CD14-positive monocyte (primary cell): ENCODE measurements around the gene PCDHB1. TPM values are rescaled to one million over a fixed set of nuclear protein-coding genes. Genes with fewer than 3 reads are reported as not detected.
A peak's percentile ranks its signal among the peaks of the same experiment; 100 is the strongest.

Source experiments
- DNase-seq, 3 donors: peaks; one replicate each; pipeline ENCODE4 v3.0.0-alpha.2; 2011 to 2022
- H2AFZ ChIP-seq: 2 replicates; pipeline ENCODE4 v1.6.0; 2012; ENCODE audit warnings: mild to moderate bottlenecking, low read depth, low read length, inconsistent platforms; ENCODE audit not compliant: insufficient read depth, poor library complexity, severe bottlenecking
- H3K27ac ChIP-seq, 2 donors: 1 replicate in 1 of 2; 2 replicates in 1 of 2; pipeline ENCODE4 v1.5.1; 2012 to 2013; ENCODE audit warnings: low read length in 2 of 2, control low read depth in 1 of 2, inconsistent platforms in 1 of 2, low read depth in 1 of 2, mild to moderate bottlenecking in 1 of 2
- H3K27me3 ChIP-seq, 2 donors: one replicate each; pipeline versions ENCODE4 v1.6.0 to v1.6.1; 2011 to 2013; ENCODE audit warnings: low read length in 2 of 2; ENCODE audit not compliant: control insufficient read depth in 2 of 2, insufficient read depth in 2 of 2
- H3K36me3 ChIP-seq, 2 donors: replicated peaks in 1 of 2; 1 replicate in 1 of 2; 2 replicates in 1 of 2; pipeline versions ENCODE4 v1.5.1 to v1.6.1; 2012 to 2013; ENCODE audit warnings: low read length in 2 of 2, control low read depth in 1 of 2, inconsistent platforms in 1 of 2, mild to moderate bottlenecking in 1 of 2; ENCODE audit not compliant: insufficient read depth in 2 of 2, control insufficient read depth in 1 of 2
- H3K4me1 ChIP-seq, 2 donors: 1 replicate in 1 of 2; 2 replicates in 1 of 2; pipeline versions ENCODE4 v1.5.1 to v1.6.1; 2012 to 2013; ENCODE audit warnings: low read length in 2 of 2, control low read depth in 1 of 2, inconsistent platforms in 1 of 2, mild to moderate bottlenecking in 1 of 2, moderate library complexity in 1 of 2; ENCODE audit not compliant: insufficient read depth in 2 of 2, control insufficient read depth in 1 of 2
- H3K4me2 ChIP-seq: replicated peaks from 2 replicates; pipeline ENCODE3; 2012; ENCODE audit warnings: low read length, moderate library complexity, mild to moderate bottlenecking; ENCODE audit not compliant: poor library complexity, severe bottlenecking; ENCODE audit errors: extremely low read depth
- H3K4me3 ChIP-seq, 3 experiments: fragments of 200-600 bp in 1 of 3; sonication (generic) in 1 of 3; replicated peaks in 1 of 3; 1 replicate in 2 of 3; 2 replicates in 1 of 3; pipeline ENCODE4 v1.5.1; 2011 to 2013; ENCODE audit warnings: low read length in 3 of 3, mild to moderate bottlenecking in 3 of 3, control low read depth in 2 of 3, low read depth in 2 of 3, inconsistent platforms in 1 of 3, moderate library complexity in 1 of 3
- H3K79me2 ChIP-seq: 2 replicates; pipeline ENCODE4 v1.6.0; 2012; ENCODE audit warnings: mild to moderate bottlenecking, control low read depth, inconsistent platforms, low read length, moderate library complexity; ENCODE audit not compliant: insufficient read depth
- H3K9ac ChIP-seq: 2 replicates; pipeline ENCODE4 v1.6.0; 2017; ENCODE audit warnings: low read length, mild to moderate bottlenecking; ENCODE audit not compliant: insufficient read depth, poor library complexity, severe bottlenecking
- H3K9me3 ChIP-seq, 2 donors: replicated peaks in 1 of 2; 1 replicate in 1 of 2; 2 replicates in 1 of 2; pipeline versions ENCODE4 v1.5.1 to v1.6.1; 2012 to 2013; ENCODE audit warnings: low read length in 2 of 2, control low read depth in 1 of 2; ENCODE audit not compliant: control insufficient read depth in 1 of 2, insufficient read depth in 1 of 2
- H4K20me1 ChIP-seq: 2 replicates; pipeline ENCODE4 v1.6.0; 2012; ENCODE audit warnings: mild to moderate bottlenecking, low read length, control low read depth, moderate library complexity; ENCODE audit not compliant: insufficient read depth
- H3K27ac Mint-ChIP-seq, 7 donors: one replicate each; pipeline ENCODE4 v1.8.0; 2020; ENCODE audit warnings: mild to moderate bottlenecking in 7 of 7, mixed read lengths in 7 of 7, moderate library complexity in 6 of 7, inconsistent platforms in 2 of 7
- H3K27me3 Mint-ChIP-seq, 3 donors: one replicate each; pipeline ENCODE4 v1.8.0; 2021 to 2022; ENCODE audit warnings: low read depth in 3 of 3, mild to moderate bottlenecking in 3 of 3, mixed read lengths in 3 of 3, moderate library complexity in 3 of 3, inconsistent platforms in 1 of 3
- H3K36me3 Mint-ChIP-seq, 2 donors: one replicate each; pipeline ENCODE4 v1.8.0; 2020; ENCODE audit warnings: mixed read lengths in 2 of 2, inconsistent platforms in 1 of 2, mild to moderate bottlenecking in 1 of 2
- H3K4me1 Mint-ChIP-seq: one replicate; pipeline ENCODE4 v1.8.0; 2020; ENCODE audit warnings: mild to moderate bottlenecking, mixed read lengths
- H3K4me3 Mint-ChIP-seq, 2 donors: one replicate each; pipeline ENCODE4 v1.8.0; 2020; ENCODE audit warnings: mild to moderate bottlenecking in 2 of 2, mixed read lengths in 2 of 2, moderate library complexity in 1 of 2
- H3K9me3 Mint-ChIP-seq, 7 donors: one replicate each; pipeline ENCODE4 v1.8.0; 2020 to 2022; ENCODE audit warnings: mixed read lengths in 7 of 7, mild to moderate bottlenecking in 6 of 7, moderate library complexity in 6 of 7, inconsistent platforms in 2 of 7
- WGBS: methylation state at CpG from one replicate; pipeline ENCODE4 v1.1.5; 2013; ENCODE audit warnings: missing lambda C conversion rate; ENCODE audit not compliant: insufficient coverage; 5-methylcytosine and 5-hydroxymethylcytosine counted together
- intact Hi-C, 2 donors: fragments of 100-400 bp; cut with micrococcal nuclease; formaldehyde crosslinking; loops; one replicate each; pipeline versions ENCODE4 v1.15.0 to v1.15.1; 2023
- polyA plus RNA-seq, 3 donors: library from polyadenylated mRNA; depleted of rRNA in 1 of 3; unstranded in 2 of 3; stranded (reverse) in 1 of 3; fragments of 300-500 nt in 2 of 3; fragments of >200 nt in 1 of 3; fragmentation: Illumina TruSeq in 2 of 3; gene quantifications; 1 replicate in 2 of 3; 2 replicates in 1 of 3; pipeline ENCODE4 v1.2.3, GENCODE V29; 2012 to 2021
- TF ChIP-seq, protein P1 (sequence below): fragments of 200-600 bp; IDR thresholded peaks from one replicate; pipeline ENCODE4 v1.8.0; 2022; ENCODE audit warnings: antibody characterized with exemption, mild to moderate bottlenecking

PCDHB1 gene
- polyA plus RNA-seq, 3 donors, result not detected

GRCh38 chr5:141051521-141051866 is 320 bp downstream of the PCDHB1 start:
- Histone ChIP-seq H3K9ac (no peak overlapping the region), H3K9me3 (peaks cover 26 to 31% of the 10 kb centered on the region in 2 donors), H3K79me2 (no peaks in the 10 kb centered on the region), H3K27ac (no peak overlapping the region), H3K36me3 (no peaks in the 10 kb centered on the region), H3K4me2 (no peak overlapping the region), H3K27me3 (peaks cover 3 to 14% of the 10 kb centered on the region in 2 donors), H4K20me1 (no peaks in the 10 kb centered on the region), H2AFZ (no peak overlapping the region), H3K4me1 (no peaks in the 10 kb centered on the region), H3K4me3 (no peak overlapping the region)
- Mint-ChIP-seq H3K4me3 (peak overlapping the region in 1 of 2 donors; percentile 71), H3K27me3 (peaks cover 9 to 17% (median 15%) of the 10 kb centered on the region in 3 donors), H3K27ac (no peak overlapping the region), H3K36me3 (peaks cover 0 to 2% of the 10 kb centered on the region in 2 donors), H3K4me1 (no peaks in the 10 kb centered on the region), H3K9me3 (peaks cover 15 to 32% (median 28%) of the 10 kb centered on the region in 7 donors)
- WGBS, result 12% methylated on average over 19 of the region's 19 CpGs
- intact Hi-C loops, result no loop called here
- TF ChIP-seq, protein P1, sequence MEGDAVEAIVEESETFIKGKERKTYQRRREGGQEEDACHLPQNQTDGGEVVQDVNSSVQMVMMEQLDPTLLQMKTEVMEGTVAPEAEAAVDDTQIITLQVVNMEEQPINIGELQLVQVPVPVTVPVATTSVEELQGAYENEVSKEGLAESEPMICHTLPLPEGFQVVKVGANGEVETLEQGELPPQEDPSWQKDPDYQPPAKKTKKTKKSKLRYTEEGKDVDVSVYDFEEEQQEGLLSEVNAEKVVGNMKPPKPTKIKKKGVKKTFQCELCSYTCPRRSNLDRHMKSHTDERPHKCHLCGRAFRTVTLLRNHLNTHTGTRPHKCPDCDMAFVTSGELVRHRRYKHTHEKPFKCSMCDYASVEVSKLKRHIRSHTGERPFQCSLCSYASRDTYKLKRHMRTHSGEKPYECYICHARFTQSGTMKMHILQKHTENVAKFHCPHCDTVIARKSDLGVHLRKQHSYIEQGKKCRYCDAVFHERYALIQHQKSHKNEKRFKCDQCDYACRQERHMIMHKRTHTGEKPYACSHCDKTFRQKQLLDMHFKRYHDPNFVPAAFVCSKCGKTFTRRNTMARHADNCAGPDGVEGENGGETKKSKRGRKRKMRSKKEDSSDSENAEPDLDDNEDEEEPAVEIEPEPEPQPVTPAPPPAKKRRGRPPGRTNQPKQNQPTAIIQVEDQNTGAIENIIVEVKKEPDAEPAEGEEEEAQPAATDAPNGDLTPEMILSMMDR, result no peak
- DNase-seq, result no peak

GRCh38 chr5:141077826-141078225 is 26.7 kb downstream of the PCDHB1 start:
- Histone ChIP-seq H3K36me3 (no peaks in the 10 kb centered on the region), H3K4me2 (no peak overlapping the region), H3K79me2 (no peaks in the 10 kb centered on the region), H3K27me3 (no peaks in the 10 kb centered on the region), H2AFZ (no peak overlapping the region), H3K27ac (no peak overlapping the region), H3K4me1 (no peaks in the 10 kb centered on the region), H4K20me1 (no peaks in the 10 kb centered on the region), H3K9me3 (peaks cover 19 to 28% of the 10 kb centered on the region in 2 donors), H3K9ac (no peak overlapping the region), H3K4me3 (peak overlapping the region in 1 of 3 experiments; percentile 12)
- TF ChIP-seq, protein P1, result no peak
- no peak for DNase-seq
- peaks cover 1 to 6% (median 2%) of the 10 kb centered on the region in 3 donors for H3K27me3 Mint-ChIP-seq
- H3K27ac Mint-ChIP-seq, result no peak overlapping the region
- H3K9me3 Mint-ChIP-seq, result peaks cover 9 to 40% (median 31%) of the 10 kb centered on the region in 7 donors
- no peaks in the 10 kb centered on the region for H3K36me3 Mint-ChIP-seq
- intact Hi-C loops, result no loop called here
- H3K4me1 Mint-ChIP-seq, result no peaks in the 10 kb centered on the region
- H3K4me3 Mint-ChIP-seq, result no peak overlapping the region
- 56% methylated on average over 16 of the region's 17 CpGs for WGBS
